K562 treated with DMSO at 1 percent for 48 hours (cell line): ENCODE measurements around the gene NMUR1. TPM values are rescaled to one million over a fixed set of nuclear protein-coding genes. Genes with fewer than 3 reads are reported as not detected.

Experiments used
- total RNA-seq: library from RNA; unstranded; fragments of 300-600 nt; gene quantifications from 2 replicates; pipeline ENCODE4 v1.2.3, GENCODE V29; 2022; ENCODE audit warnings: low replicate concordance; ENCODE audit errors: extremely low read depth

The NMUR1 gene, protein sequence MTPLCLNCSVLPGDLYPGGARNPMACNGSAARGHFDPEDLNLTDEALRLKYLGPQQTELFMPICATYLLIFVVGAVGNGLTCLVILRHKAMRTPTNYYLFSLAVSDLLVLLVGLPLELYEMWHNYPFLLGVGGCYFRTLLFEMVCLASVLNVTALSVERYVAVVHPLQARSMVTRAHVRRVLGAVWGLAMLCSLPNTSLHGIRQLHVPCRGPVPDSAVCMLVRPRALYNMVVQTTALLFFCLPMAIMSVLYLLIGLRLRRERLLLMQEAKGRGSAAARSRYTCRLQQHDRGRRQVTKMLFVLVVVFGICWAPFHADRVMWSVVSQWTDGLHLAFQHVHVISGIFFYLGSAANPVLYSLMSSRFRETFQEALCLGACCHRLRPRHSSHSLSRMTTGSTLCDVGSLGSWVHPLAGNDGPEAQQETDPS
- not detected in 2 replicates for total RNA-seq

DNA sequence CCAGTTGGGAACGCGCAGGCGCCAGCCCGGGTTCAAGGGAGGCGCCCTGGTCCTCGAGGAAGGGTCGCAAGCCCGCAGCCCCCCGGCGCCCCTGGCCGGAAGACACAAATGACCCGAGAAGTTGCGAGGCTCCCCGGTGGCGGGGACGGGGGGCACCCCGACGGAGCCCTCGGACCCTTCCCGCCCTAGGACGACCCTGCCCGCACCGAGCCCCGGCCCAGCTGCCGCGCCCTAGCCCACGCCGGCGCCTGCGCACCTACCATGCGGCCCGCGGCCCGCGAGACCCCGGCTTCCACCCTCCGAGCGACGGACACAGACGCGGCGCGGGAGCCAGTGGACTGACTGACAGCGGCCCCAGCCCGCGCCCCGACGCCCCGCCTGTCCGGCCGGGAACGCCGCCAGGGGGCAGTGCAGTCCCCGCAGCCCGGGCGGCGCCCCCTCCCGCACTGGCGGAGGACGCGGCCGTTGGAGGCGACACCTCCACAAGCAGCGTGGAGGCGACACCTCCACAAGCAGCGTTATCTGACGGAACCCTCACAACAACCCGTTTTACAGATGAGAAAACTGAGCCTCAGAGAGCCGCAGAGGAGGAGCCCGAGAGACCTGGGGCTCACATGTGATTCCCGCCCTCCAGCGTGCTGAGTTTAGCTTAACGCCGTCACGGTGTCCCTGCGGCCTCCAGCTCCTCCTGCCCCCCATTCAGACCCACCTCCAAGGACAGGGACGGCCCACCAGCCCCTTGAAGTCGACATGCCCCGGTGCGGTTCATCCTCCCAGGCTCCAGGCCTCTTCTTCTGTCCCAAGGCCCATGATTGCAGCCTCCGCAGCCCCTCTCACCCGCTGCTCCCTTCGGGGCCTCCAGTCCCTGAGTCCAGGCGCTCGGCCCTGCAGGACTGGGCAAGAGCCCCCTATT, at the start of gene NMUR1:
Gene NMUR1 (minus strand): TSS at position 347 of the 913 bp plus-strand sequence. CDS start 84 bp downstream, at position 263.

Other genes starting within 250 kb of the NMUR1 start
- not detected in 2 replicates for gene B3GNT7, start 134.7 kb downstream of the NMUR1 start, total RNA-seq
- not detected in 2 replicates for gene NCL, start 66.0 kb downstream of the NMUR1 start, total RNA-seq
- not detected in 2 replicates for gene TEX44, start 62.4 kb upstream of the NMUR1 start, total RNA-seq
- 895 TPM in 1 of 2 replicates, not detected in the other for gene PTMA, start 178.1 kb upstream of the NMUR1 start, total RNA-seq